Right ventricle myocardium superior (tissue), 1 donor: ENCODE data around the gene FREM1. TPM values are rescaled to one million over a fixed set of nuclear protein-coding genes. Genes with fewer than 3 reads are reported as not detected.

Experiments
- ATAC-seq: fragments of 200-7000 bp; cut with Tn5 transposase; one replicate; pipeline ENCODE4 v1.9.1; 2020; ENCODE audit warnings: mild to moderate bottlenecking; ENCODE audit not compliant: poor library complexity
- DNase-seq: peaks from one replicate; pipeline ENCODE4 v3.0.0-alpha.2; 2020
- intact Hi-C: fragments of 100-400 bp; cut with DNase I; formaldehyde crosslinking; loops from one replicate; pipeline ENCODE4 v1.11.2; 2022
- total RNA-seq: library from RNA; stranded (reverse); fragmentation: NEBNext Ultra II Directional; extraction: Animal tissue kit (Norgen Biotek cat#: 25700); gene quantifications from one replicate; pipeline ENCODE4 v1.2.1, GENCODE V29; 2021
- donor health status: DM: no; HTN: yes; CAD: no; lungs with severe emphysema.

Gene FREM1
- total RNA-seq, 1 donor from 2014 or later: 2.0 TPM

DNA sequence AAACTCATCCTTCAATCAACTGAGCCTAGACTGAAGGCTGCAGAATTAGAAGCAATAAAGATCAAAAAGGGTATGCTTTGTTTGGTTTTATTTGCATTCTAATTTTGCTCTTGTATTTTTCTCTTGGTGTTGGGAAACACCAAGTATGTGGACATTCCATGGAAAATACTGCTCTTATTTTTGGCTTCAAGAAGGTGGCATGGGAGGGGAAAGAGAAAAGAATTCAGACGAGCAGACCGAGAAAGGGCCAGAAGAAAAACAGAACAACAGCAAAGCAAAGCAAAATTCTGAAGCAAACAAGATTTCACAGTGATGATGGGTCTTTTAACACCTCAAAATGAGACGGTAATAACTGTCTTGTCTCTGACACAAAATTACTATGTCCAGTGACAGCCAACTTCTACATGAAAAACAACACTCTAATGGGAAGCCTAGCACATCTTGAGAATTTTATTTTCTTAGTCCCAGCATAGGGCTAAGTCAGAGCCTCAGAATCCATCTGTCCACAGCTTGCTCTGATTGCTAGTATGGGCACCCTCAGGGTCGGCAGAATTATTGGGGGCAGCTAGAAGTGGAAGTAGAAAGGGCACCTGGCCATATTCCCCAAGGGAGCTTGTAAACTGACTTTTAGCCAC, 26.8 kb downstream of the FREM1 start:
- intact Hi-C loops: no loop called here
- DNase-seq (no peak), ATAC-seq (peak; percentile 82)

DNA sequence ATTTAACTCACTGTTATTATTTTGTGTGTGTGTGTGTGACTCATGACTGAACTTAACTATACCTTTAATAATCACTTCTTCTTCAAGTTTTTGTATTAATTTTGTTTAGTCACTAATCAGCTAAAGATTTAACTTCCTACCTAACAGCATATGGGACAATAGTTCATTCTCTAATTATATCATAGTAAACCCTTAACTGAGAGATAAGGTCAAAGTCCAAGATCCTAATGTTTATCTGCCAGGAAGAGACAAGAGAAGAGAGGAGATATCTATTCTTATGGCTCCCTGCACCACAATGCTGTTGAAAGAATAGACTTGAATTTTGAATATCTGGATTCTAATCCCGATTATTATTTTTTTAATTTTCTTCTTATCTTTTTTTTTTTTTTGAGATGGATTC, 28.1 kb downstream of the FREM1 start:
- intact Hi-C loops: no loop called here
- DNase-seq (no peak), ATAC-seq (no peak)

GRCh38 chr9:14881006-14881405, 29.2 kb downstream of the FREM1 start:
- no peak for DNase-seq
- intact Hi-C loops: no loop called here
- ATAC-seq: no peak

- ATAC-seq (no peak), DNase-seq (no peak)
- intact Hi-C loops: no loop called here
Observed at GRCh38 chr9:14870090-14870489, 40.1 kb downstream of the FREM1 start.

DNA sequence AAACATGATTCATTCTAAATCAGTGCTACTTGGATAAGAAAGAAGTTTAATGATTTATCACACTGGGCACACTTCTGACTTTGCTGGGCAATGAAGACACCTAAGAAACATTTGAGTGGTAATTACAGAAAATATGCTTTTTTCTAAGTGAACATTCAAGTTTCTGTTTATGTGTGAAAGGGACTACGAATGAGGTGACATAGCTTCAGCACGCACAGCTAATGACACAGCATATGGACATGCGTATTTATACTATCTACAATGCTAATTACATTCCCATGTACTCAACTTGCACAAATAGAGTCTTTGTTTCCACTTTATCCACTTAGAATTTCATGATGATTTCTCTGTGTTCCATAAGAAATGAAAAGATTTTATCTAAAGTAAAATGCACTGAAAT, 40.6 kb downstream of the FREM1 start:
- no peak for ATAC-seq
- intact Hi-C loops: no loop called here
- DNase-seq: no peak

- ATAC-seq: no peak
- intact Hi-C loops: no loop called here
- DNase-seq: no peak
Observed at GRCh38 chr9:14868772-14869583, 41.2 kb downstream of the FREM1 start.

DNA sequence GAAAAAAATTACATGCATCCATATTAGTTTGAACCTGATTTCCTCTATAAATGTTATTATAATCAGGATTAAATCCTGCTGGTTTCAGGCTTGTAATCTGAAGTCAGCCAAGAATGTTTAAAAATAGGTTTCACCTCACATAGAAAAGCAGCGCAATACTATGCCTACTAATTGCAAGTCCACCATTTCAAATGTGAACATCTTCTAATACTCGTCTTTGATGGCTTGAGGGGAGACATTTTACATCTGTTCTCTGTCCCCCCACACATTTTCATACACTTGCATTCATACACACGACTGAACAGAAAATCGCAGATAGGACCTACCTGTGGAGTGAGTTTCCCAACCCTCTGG, 41.8 kb downstream of the FREM1 start:
- ATAC-seq (no peak), DNase-seq (no peak)
- intact Hi-C loops: no loop called here

DNA sequence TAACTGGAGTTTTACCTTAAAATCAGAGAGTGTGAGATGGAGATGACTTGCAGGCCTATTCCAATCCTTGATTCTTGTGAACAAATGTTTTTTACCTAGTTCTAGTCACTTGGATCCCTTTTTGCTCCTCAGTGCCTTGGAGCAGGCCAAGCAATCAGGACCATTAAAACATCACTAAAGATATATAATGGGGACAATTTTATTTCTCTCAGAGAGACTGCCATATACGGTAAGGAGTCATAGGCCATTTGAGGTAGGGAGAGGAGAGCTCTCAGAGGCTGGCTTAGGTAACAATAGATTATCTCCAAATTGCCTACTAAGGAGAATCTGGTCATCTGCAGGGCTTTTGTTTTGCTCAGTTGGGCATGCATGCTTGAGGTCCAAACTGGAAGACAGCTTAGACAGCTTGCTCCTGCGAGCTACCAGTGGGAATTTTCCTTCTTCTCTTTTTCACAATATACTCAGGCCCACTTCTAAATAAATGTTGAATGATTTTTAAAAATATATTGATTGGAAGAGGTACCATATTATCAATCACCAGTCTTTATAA, 44.0 kb downstream of the FREM1 start:
- intact Hi-C loops: no loop called here
- no peak for DNase-seq
- ATAC-seq: no peak

DNA sequence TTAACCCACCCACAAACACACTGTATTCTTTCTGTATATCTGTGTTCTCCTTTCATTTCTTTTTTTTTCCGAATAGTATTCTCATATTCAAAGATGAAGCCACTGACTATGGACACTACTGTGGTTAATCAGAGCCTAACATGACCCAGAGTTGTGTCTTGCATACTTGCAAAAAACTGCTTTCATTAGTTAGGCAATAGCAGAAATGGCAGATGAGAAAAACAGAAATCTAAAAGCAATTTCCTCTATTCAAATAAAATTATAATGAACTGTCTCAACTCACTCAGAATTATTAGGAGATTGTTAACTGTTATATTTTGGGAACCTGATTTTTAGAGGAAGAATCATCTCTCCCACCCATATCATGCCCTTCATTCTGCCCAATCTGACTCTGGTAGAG, 45.9 kb downstream of the FREM1 start:
- intact Hi-C loops: no loop called here
- no peak for DNase-seq
- no peak for ATAC-seq

GRCh38 chr9:14863402-14863801, 46.8 kb downstream of the FREM1 start:
- intact Hi-C loops: no loop called here
- DNase-seq (no peak), ATAC-seq (no peak)

GRCh38 chr9:14857449-14858305, 52.6 kb downstream of the FREM1 start:
- DNase-seq (no peak), ATAC-seq (no peak)
- intact Hi-C loops: no loop called here

DNA sequence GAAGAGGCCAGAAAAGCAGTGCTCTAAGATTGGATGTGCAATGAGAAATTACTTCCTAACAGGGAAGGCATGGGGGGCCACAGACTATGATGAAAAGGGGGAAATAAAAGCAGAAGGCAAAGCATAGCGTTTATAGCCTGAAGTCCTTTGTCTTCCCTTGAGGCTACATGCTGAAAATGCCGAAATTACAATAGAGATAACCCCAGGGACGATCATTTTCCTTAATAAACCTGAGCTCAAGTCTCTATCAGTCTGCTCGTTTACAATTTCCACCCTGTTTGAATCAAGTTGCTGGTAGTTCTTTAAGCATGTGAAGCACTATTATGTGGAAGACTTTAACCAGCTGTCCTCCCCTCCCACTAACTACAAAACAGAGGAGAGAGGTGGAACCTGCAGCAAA, 60.4 kb downstream of the FREM1 start:
- intact Hi-C loops: no loop called here
- DNase-seq (no peak), ATAC-seq (no peak)

DNA sequence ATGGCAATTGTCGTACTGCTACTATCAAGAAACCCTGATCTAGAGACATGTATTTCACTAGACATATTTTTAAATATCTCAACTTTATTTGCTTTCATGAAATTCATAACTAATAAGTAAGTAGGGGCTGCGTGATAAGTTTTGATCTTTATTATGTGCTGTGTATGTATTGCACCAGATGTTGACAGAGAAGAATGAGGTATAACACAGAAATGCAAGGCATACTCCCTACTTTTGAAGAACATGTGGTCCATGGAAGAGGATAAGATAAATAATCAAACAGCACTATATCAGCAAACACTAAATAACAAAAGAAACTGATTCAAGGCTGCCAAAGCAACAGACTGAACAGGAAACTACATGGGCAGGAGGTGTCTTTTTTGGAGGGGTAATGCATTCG, 60.9 kb downstream of the FREM1 start:
- no peak for DNase-seq
- intact Hi-C loops: no loop called here
- no peak for ATAC-seq

DNA sequence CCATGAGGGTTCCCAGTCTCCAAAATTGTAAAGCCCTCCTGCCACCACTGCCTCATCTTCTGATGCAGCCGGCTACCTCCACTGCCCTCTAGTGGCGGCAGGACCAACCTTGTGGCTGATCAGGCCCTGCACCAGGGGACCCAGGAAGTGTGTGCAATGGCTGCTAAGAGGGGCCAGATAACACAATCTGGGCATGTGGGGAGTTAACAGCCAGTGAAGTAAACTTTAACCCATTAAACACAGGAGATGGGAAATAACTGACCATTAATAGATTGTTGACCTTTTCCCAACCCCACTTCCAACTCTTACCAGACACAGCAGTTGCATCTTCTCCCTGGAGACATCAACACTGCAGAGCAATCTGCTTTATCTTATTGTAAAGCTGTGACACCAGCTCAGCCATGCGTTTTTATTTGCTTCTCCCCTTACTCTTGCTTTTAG, 63.3 kb downstream of the FREM1 start:
- no peak for ATAC-seq
- DNase-seq: peak; percentile 57
- intact Hi-C loops: no loop called here

- ATAC-seq (no peak), DNase-seq (no peak)
- intact Hi-C loops: no loop called here
Observed at GRCh38 chr9:14843163-14843562, 67.1 kb downstream of the FREM1 start.

DNA sequence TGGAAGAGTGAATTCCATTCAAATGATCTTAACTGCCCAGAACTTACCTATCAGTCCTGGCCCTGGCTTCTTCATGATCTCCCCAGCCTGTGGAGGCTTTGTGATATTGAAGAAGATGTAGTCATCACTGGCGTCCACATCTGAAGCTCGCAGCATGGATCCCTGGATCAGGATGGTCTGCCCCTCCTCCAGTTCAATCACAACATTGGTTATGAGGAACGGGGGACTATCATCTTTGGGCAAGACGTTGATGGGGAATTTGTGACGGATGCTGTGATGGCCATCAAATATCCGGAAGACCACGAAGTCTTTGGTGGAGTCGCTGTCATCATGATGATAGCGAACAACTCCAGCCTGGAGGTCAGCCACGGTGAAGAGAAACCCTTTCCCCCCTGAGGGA, 68.0 kb downstream of the FREM1 start:
- no peak for ATAC-seq
- DNase-seq: no peak
- intact Hi-C loops: no loop called here

DNA sequence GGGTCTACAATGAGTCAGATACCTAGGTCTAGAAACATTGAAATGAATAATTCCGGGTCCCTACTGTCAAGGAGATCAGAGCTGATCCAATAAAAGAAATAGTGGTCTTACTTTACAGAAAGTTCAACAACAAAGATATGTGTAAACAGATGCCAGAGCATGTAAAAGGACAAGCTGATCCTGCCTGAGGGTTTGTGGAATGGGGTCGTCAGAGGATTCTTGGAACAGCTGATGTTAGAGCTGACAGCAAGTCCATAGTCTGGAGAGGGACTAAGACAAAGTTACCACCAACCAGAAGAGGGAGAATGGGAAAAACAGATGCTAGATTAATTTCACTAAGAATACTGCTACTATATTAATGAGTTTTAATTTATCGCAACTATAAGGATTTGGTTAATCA, 71.5 kb downstream of the FREM1 start:
- ATAC-seq: no peak
- no peak for DNase-seq
- intact Hi-C loops: no loop called here

DNA sequence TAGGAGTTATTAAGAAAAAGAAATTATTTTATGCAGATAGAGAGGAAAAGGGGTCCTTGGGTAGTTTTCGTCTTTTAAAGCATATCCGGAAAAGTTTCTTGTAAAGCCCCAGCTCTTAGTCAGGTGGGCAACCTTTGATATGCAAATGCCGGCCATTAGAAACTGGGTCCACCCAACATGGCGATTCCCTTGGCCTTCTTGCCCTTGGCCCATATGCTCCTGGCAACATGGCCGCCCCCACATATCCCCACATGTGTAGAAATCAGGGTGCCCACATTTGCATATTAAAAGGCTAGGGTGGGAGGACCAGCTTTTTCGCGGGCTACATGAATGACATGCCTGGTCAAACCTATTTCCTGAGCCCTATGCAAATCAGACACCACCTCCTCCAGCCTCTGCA, 73.3 kb downstream of the FREM1 start:
- no peak for ATAC-seq
- intact Hi-C loops: no loop called here
- DNase-seq: no peak

DNA sequence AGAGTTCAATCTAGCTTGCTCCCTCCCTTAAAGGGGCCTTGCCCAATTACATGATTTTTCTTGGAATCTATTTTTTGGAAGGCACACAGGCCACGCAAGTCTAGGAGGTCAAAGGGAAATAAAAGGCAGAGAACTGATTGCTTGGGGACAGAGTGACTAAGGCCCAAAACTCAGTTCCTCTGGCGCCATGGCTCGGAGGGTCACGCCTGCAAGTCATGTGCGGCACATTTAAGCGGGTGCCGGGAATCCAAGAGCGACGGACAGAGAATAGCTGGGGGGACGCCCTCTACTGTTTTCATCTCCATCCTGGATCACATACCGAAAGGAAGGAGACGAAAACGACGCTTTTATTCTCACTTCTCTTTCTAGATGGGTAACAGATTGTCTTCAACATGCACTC, 78.6 kb downstream of the FREM1 start:
- DNase-seq (no peak), ATAC-seq (no peak)
- intact Hi-C loops: no loop called here

DNA sequence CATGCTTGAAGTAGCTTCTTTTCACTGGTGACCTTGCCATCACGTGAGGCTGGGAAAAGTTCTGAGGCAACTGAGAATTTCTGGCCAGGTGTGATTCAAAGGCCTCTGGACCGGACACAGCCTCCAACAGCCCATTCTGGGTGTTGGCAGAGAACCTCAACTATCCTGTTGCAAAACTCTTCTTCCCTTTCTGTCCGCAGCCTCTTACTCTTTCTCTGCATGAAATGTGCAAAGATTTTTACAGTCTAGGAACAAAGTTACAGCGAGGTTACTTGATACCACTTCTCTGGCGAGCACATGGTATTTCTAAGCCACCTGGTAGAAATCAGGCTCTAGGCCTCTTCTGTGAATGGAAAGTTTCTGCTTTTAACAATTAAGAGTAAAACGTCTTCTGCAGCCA, 79.2 kb downstream of the FREM1 start:
- ATAC-seq: no peak
- intact Hi-C loops: no loop called here
- no peak for DNase-seq
